OCI-LY1 (cell line): ENCODE measurements around the gene AHCY.

Source experiments
- H2AFZ ChIP-seq: fragments of 200-600 bp; sonication (generic), shearing (Covaris generic); 2 replicates; pipeline ENCODE4 v1.6.0; 2014; ENCODE audit warnings: antibody characterized with exemption, mild to moderate bottlenecking, low read length
- H3F3A ChIP-seq: fragments of 200-600 bp; sonication (generic), shearing (Covaris generic); 2 replicates; pipeline ENCODE4 v1.6.0; 2014; ENCODE audit warnings: mild to moderate bottlenecking, antibody characterized with exemption, low read length, moderate library complexity; ENCODE audit not compliant: insufficient read depth
- H3K27ac ChIP-seq: fragments of 200-600 bp; sonication (generic); 2 replicates; pipeline ENCODE4 v1.5.1; 2014; ENCODE audit warnings: low read length, mixed run types, mild to moderate bottlenecking, low read depth; ENCODE audit not compliant: poor library complexity, severe bottlenecking
- H3K27me3 ChIP-seq: fragments of 200-600 bp; sonication (generic); 2 replicates; pipeline ENCODE4 v1.6.0; 2014; ENCODE audit warnings: antibody characterized with exemption, mild to moderate bottlenecking, low read length, moderate library complexity; ENCODE audit not compliant: insufficient read depth
- H3K36me3 ChIP-seq: fragments of 200-600 bp; sonication (generic); 2 replicates; pipeline ENCODE4 v1.6.1; 2014; ENCODE audit warnings: mild to moderate bottlenecking, antibody characterized with exemption, low read length, moderate library complexity, mixed read lengths; ENCODE audit not compliant: insufficient read depth
- H3K4me1 ChIP-seq: fragments of 200-600 bp; sonication (generic); 2 replicates; pipeline ENCODE4 v1.5.1; 2014; ENCODE audit warnings: mild to moderate bottlenecking, low read length, moderate library complexity; ENCODE audit not compliant: insufficient read depth, severe bottlenecking
- H3K4me2 ChIP-seq: fragments of 200-600 bp; sonication (generic), shearing (Covaris generic); 2 replicates; pipeline ENCODE4 v1.6.1; 2014; ENCODE audit warnings: low read length
- H3K4me3 ChIP-seq: fragments of 200-600 bp; sonication (generic); 2 replicates; pipeline ENCODE4 v1.5.1; 2014; ENCODE audit warnings: low read length, low read depth, mild to moderate bottlenecking, mixed read lengths; ENCODE audit not compliant: poor library complexity, severe bottlenecking
- H3K79me2 ChIP-seq: fragments of 200-600 bp; shearing (Covaris generic); 2 replicates; pipeline ENCODE4 v1.6.1; 2016; ENCODE audit warnings: mixed run types, low read length, mixed read lengths; ENCODE audit not compliant: insufficient read depth
- H3K9ac ChIP-seq: fragments of 200-600 bp; sonication (generic), shearing (Covaris generic); 2 replicates; pipeline ENCODE4 v1.6.1; 2014; ENCODE audit warnings: mild to moderate bottlenecking, low read length, mixed read lengths
- H3K9me2 ChIP-seq: fragments of 200-600 bp; sonication (generic), shearing (Covaris generic); 2 replicates; pipeline ENCODE4 v1.6.1; 2014; ENCODE audit warnings: low read depth, mild to moderate bottlenecking, low read length, mixed read lengths
- H3K9me3 ChIP-seq: fragments of 200-600 bp; shearing (Covaris generic); 2 replicates; pipeline ENCODE4 v1.6.1; 2014; ENCODE audit warnings: low read length, mixed read lengths
- H4K20me1 ChIP-seq: fragments of 200-600 bp; sonication (generic), shearing (Covaris generic); 2 replicates; pipeline ENCODE4 v1.6.0; 2016; ENCODE audit warnings: mild to moderate bottlenecking, low read length; ENCODE audit not compliant: insufficient read depth
- CTCF ChIP-seq: fragments of 200-600 bp; sonication (generic), shearing (Covaris generic); IDR thresholded peaks from 2 replicates; pipeline ENCODE4 v1.5.1; 2017; ENCODE audit warnings: mild to moderate bottlenecking, antibody characterized with exemption, low read length, moderate library complexity, mixed read lengths
- EZH2 ChIP-seq: fragments of 200-600 bp; sonication (generic), shearing (Covaris generic); IDR thresholded peaks from 2 replicates; pipeline ENCODE4 v1.8.0; 2017; ENCODE audit warnings: borderline replicate concordance, mixed run types, mild to moderate bottlenecking, antibody characterized with exemption, low read length, moderate library complexity, mixed read lengths

Gene AHCY

GRCh38 chr20:34309691-34310090, 6.5 kb upstream of the AHCY start:
- TF ChIP-seq EZH2 (no peak), CTCF (no peak)
- H3K27me3 ChIP-seq: no peaks in the 10 kb centered on the region
- no peak overlapping the region for H2AFZ ChIP-seq
- H3F3A ChIP-seq: no peaks in the 10 kb centered on the region
- H4K20me1 ChIP-seq: no peaks in the 10 kb centered on the region
- no peak overlapping the region for H3K9ac ChIP-seq
- no peak overlapping the region for H3K4me2 ChIP-seq
- H3K9me2 ChIP-seq: no peaks in the 10 kb centered on the region
- no peaks in the 10 kb centered on the region for H3K9me3 ChIP-seq
- peaks cover 16% of the 10 kb centered on the region for H3K4me1 ChIP-seq
- H3K79me2 ChIP-seq: no peaks in the 10 kb centered on the region
- H3K36me3 ChIP-seq: no peaks in the 10 kb centered on the region
- no peak overlapping the region for H3K27ac ChIP-seq
- H3K4me3 ChIP-seq: no peak overlapping the region

- TF ChIP-seq CTCF: no peak
- no peak for TF ChIP-seq EZH2
- peaks cover 2% of the 10 kb centered on the region; the same call in 1 of the 2 replicates for H3K36me3 ChIP-seq
- H4K20me1 ChIP-seq: no peaks in the 10 kb centered on the region
- no peaks in the 10 kb centered on the region for H3K9me2 ChIP-seq
- H3K4me3 ChIP-seq: no peak overlapping the region
- no peak overlapping the region for H3K27ac ChIP-seq
- H2AFZ ChIP-seq: no peak overlapping the region
- H3K27me3 ChIP-seq: no peaks in the 10 kb centered on the region
- H3K4me2 ChIP-seq: no peak overlapping the region
- no peak overlapping the region for H3K9ac ChIP-seq
- no peaks in the 10 kb centered on the region for H3K9me3 ChIP-seq
- H3K4me1 ChIP-seq: peaks cover 24% of the 10 kb centered on the region
- peaks cover 21% of the 10 kb centered on the region for H3K79me2 ChIP-seq
- H3F3A ChIP-seq: no peaks in the 10 kb centered on the region
Measured at GRCh38 chr20:34305333-34306230, 2.4 kb upstream of the AHCY start.

GRCh38 chr20:34302312-34302722, 838 bp downstream of the AHCY start:
- H3K4me2 ChIP-seq: peak overlapping the region; percentile 77
- no peak overlapping the region for H2AFZ ChIP-seq
- H3K9me3 ChIP-seq: no peaks in the 10 kb centered on the region
- peak overlapping the region; percentile 91 for H3K9ac ChIP-seq
- TF ChIP-seq EZH2: no peak
- TF ChIP-seq CTCF: peak; percentile 16; the same call in 1 of the 2 replicates
- H3K27ac ChIP-seq: peak overlapping the region; percentile 70
- peaks cover 19% of the 10 kb centered on the region for H3K36me3 ChIP-seq
- no peaks in the 10 kb centered on the region for H3F3A ChIP-seq
- H3K4me3 ChIP-seq: peak overlapping the region; percentile 78
- no peaks in the 10 kb centered on the region for H4K20me1 ChIP-seq
- H3K9me2 ChIP-seq: no peaks in the 10 kb centered on the region
- H3K27me3 ChIP-seq: no peaks in the 10 kb centered on the region
- peaks cover 39% of the 10 kb centered on the region for H3K79me2 ChIP-seq
- peaks cover 39% of the 10 kb centered on the region for H3K4me1 ChIP-seq
